ENCODE results near the gene PIK3C2G.

PIK3C2G gene

DNA sequence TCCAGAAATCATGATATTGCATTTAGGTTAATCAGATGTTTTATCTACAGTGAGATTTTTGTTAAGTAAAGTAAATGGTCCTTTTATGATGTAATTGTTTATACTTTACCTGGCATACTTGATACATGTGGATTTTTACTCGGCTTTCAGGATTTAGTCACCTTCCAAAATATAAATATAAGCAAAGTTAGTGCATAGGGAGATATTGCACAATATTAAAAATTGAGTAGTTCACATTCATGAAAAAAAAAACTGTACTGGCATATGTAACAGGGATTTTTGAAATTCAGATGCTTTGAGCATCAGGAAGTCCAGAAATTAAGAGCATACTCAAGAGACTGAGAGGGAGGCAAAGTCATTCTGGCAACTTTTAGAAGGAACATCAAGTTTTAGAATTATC lies 303.0 kb downstream of the PIK3C2G start:
- no peak for DNase-seq (ENCODE audit: low read depth)

DNA sequence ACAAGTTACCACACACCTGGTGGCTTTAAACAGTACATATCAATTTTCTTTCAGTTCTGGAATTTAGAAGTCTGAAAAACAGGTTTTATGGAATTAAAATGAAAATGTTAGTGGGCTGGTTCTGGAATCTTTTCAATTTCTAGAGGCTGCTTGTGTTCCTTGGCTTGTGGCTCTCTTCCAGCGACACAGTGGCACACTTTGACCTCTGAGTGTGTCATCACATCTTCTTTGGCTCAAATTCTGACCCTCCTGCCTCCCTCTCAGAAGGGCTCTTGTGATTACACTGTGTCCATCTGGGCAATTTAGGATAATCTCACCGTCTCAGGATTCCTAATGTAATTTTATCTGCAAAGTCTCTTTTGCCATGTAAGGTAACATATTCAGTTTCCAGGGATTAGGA lies 306.5 kb downstream of the PIK3C2G start:
- DNase-seq (ENCODE audit: low read depth), result no peak

DNA sequence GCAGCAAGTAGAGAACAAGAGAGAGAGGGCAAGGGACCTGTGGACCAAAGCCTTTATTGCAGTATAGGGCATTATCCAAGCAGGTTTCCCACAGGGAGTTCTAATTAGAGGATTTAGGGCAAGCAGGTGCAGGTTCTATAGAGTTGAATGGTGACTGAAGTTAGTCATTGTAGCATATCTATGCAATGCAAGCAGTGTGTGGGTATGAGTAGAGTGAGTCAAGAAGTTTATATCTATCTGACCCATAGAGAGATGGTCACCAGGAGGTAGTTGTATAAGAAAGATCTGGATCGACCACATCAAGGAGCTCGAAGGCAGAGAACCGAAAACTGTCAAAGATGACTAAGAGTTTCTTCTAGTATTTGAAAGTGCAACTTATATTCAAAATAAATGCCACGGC lies 309.2 kb downstream of the PIK3C2G start:
- no peak for DNase-seq (ENCODE audit: low read depth)

DNA sequence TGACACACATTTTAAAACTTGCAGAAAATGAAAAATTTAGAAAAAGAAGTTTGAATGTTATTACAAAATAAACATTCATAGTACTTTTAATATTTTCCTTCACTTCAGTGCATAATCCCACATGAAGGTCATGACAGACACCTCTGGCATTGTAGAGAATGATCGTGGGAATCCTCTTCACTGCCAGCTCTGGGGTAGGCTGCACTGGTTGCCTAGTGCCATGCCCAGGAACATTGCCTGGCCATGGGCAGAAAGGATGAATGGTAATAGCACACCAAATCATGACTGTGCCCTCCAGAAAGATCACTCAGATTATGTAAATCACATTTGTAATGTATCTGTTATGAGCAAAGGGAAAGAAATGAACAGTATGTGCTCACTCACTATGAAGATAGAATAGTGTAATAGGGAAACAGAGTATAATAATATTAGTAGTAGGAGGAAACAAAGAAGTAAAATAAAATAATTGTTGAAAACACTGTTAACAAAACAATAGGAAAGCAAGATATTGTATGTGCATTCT lies 314.8 kb downstream of the PIK3C2G start:
- DNase-seq (ENCODE audit: low read depth), result no peak

DNA sequence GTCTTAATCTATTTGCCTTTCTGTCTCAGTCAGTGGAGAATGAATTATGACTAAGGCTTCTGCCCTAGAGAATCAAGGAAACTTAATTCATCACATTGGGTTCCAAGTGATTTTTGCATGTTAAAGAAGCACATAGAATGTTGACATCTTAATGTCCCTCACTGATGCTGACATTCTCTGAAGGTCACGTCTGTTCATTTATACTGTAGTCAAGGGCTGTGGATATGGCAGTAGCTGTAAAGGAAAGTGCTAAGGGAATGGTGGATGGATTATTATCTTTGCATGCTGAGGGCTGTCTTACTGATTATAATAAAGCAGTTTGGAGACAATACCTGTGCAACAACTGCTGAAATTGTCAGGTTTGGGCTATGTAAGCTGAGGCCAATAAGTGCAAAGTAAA lies 315.3 kb downstream of the PIK3C2G start:
- no peak for DNase-seq (ENCODE audit: low read depth)

DNA sequence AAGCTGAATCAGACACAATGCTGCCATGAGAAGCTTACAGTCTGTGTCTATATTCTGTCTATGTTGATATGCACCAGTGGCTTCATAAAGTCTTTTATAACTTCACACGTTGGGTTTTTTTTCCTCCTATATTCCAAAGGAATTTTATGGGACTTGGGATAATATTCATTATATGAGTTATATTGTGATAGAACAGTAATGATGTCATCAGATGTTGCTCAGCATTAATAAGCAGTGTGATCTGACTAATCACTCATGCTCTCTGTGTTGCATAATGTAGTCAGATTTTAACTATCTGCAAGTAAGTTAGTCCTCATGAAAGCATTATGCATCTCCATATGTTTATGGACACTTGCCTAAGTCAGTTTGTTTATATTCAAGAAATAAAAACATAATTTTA lies 316.9 kb downstream of the PIK3C2G start:
- no peak for DNase-seq (ENCODE audit: low read depth)

DNA sequence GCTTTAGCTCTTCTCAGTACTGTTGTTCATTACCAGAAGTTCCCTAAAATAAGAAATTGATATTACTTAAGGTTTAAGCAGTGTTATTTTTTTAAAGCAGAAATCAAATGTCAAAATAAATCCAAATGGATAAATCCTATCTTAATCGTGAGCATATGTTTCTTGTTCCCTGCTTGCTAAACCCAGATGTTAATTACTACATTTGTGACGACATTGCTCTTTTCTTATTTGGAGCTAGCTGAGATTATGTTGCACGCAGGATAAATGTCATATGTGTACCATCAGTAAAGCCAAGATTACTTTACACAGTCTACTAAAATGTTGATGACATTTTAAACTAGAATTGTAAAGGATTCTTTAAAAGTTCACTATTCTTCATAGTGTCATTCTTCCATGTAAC lies 319.0 kb downstream of the PIK3C2G start:
- DNase-seq (ENCODE audit: low read depth), result no peak

DNA sequence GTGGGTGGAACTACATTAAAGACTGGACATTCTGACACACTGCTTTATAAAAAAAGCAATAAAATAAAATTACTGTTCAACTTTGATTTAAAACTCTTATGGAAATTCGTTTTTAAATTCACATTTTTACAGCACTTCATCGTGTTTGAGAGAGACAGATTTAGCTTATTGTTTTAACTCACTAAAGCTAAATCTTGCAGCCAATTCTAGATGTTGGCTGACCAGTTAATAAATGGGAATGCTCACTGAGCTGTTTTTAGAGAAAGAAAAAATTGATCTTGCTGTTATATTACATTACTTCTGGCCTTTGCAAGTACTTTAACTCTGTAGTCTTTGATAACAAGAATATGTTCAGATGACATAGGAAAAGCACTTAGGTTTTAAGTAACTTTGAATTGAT lies 319.4 kb downstream of the PIK3C2G start:
- no peak for DNase-seq (ENCODE audit: low read depth)

DNA sequence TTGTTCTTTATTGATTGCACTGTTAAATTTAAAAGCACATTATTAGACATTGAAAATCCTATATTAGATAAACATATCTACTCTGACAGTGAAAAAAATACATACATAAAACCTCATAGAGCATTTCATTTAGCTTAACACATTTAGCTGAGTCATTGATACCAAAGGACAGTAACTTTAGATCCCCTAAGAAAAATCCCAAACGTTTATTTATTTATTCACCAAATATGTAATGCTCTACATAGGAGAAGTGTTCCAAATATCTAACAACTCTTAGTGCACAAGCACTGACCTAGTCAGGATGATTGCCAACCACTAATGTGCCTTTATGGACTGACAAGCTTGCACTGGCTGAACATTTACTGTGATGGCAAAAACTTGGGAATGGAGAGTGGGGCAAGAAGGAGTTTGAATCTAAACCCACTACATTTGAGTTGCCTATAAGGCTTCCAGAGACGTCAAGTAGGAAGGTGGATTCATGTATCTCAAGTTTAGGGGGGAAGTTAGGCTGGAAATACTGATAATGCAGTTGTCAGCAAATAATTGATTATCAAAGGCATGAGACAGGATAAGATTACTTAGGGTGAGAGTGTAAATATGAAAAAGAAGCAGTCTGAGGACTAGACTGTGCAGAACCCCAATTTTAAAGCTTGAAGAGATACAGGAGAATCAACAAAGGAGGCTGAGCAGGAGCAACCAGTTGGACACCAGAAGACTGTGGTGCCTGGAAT lies 320.1 kb downstream of the PIK3C2G start:
- no peak for DNase-seq (ENCODE audit: low read depth)

DNA sequence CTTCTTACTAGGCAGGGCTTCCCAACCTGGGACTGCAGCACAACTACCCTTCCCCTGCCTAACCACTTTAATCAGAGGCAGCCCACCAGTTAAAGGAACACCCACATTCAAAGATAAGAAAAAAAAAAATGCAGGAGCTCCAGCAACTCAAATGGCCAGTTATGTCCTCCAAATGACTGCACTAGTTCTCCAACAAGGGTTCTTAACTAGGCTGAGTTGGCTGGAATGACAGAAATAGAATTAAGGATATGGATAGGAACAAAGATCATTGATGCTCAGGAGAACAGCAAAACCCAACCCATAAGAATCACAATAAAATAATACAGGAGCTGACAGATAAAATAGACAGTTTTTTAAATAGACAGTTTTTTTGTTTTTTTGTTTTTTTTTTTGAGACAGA lies 322.3 kb downstream of the PIK3C2G start:
- no peak for DNase-seq (ENCODE audit: low read depth)

DNA sequence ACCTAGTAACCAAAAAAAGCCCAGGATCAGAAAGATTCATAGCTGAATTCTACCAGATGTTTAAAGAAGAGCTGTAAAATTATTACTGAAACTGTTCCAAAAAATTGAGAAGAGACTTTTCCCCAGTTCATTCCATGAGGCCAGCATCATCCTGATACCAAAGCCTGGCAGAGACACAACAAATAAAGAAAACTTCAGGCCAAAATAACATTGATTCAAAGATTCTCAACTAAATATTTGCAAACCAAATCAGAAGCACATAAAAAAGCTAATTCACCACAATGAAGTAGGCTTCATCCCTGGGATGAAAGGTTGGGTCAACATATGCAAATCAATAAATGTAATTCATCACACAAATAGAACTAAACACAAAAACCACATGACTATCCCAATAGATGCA lies 325.3 kb downstream of the PIK3C2G start:
- no peak for DNase-seq (ENCODE audit: low read depth)

DNA sequence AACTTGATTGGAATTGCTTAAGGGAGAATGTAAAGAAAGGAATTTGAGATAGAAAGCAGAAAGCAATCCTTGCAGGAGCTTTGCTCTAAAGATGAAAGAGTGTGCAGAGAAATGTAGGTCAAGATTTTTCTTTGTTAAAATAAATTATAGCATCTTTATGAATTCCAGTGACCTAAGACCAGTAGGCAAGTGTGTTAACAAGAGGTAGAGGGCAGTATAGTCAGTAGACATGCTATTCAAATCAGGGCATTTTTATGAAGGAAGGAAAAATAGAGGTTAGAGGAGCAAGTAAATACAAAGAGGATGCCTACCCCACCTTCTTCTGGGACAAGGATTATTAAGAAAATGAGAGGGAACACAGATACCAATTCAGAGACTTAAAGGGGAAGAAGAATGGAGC lies 328.0 kb downstream of the PIK3C2G start:
- DNase-seq (ENCODE audit: low read depth), result no peak

DNA sequence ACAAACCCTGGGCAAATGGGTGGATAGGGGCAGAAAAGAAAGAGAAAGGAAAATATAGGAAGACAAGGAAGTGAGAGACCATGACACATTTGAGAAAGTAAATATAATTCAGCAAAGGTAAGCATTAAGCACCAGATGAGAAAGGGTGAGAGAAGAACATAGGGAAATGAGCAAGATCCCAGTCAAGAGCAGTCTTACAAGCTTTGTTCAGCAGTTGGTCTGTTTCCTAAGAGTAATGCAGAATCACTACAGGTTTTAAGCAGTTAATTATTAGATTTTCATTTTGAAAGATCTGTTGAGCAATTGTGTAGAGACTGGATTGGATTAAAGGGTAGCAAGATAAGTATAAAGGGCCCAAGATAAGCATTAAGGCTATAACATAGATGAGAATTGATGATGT lies 330.2 kb downstream of the PIK3C2G start:
- no peak for DNase-seq (ENCODE audit: low read depth)

DNA sequence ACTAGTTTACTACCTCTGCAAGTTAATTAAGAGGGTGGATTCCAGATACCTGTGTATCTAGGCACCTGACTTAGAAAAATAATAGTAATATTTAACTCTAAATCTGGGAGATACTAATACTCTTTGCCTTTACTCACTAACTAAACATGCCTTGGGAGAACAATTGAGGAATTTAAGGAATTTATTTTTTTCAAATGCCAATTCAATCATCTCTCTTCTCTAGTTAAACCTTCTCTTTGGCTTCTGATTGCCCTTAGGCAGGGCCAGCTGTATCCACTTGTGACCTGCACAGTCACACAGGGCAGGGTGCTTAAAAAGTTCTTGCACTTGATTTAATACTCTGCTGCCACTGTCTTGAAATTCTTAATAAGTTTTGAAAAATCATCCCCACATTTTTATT lies 334.1 kb downstream of the PIK3C2G start:
- no peak for DNase-seq (ENCODE audit: low read depth)

DNA sequence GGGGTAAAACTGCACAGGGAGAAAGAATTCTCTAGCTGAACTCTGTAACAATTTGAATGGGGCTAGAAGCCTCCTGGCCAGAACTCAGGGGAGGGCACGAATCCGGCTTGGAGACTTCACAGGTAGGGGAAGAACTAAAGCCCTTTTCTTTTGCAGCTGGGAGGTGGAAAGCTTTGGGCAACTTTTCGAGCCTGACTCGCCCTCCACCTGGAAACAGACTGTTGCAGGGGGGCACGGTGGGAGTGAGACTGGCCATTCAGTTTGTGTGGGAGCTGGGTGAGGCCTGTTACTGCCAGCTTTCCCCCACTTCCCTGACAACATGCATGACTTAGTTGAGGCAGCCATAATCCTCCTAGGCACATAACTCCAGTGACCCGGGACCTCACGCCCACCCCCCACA lies 340.6 kb downstream of the PIK3C2G start:
- DNase-seq (ENCODE audit: low read depth), result no peak

DNA sequence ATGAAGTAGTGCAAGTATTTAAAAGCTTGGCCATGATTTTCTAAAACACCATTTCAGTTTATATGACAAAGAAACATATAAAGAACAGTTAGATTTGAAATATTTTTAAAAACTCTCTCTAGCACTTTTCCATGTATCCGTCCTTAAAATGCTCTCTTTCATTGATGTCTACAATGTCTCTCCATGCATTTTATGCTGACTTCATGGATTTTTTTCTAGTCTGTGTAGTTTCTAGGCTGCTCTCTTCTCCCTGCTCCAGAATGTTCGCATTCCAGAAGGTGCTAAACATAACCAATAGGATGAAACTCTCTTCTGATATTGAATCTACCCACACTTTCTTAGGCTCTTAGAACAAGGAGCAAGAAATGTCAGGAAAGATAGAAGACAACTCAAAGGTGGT lies 351.7 kb downstream of the PIK3C2G start:
- DNase-seq (ENCODE audit: low read depth), result no peak

DNA sequence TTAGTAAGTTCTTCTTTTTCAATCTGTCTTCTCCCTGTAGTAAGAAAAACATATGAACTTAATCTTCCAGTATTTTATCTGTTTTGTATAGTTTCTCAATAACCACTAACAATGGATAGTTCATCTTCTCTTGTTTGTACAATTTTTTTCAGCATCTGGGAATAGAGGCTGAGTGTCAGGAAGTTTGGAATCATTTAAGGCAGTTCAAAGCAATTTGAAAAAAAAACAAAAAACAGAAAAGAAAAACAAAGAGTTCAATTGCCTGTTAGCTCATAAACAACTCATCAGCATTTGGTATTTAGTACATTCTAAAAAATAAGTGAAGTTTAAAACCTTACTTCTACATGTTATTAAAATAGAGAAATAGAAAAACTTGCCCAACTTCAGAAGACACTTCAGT lies 359.7 kb downstream of the PIK3C2G start:
- no peak for DNase-seq (ENCODE audit: low read depth)

DNA sequence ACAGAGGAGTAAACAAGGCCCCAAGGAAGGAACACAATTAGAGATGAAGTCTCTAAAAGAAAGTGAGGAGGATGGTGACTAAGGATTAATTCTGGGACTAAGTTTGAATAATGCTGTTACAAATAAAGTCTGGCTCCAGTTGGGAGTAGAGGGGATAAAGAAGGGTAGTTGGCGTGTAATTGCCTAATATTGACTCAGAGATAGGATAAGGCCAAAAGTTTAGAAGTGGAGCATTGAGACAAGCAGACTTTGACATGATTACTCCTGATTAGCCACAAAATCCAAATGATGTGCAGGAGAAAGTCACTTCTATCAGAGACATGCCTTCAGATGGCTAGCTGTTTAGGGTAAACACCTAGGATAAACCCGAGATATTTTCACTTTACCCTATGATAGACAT lies 368.1 kb downstream of the PIK3C2G start:
- no peak for DNase-seq (ENCODE audit: low read depth)

DNA sequence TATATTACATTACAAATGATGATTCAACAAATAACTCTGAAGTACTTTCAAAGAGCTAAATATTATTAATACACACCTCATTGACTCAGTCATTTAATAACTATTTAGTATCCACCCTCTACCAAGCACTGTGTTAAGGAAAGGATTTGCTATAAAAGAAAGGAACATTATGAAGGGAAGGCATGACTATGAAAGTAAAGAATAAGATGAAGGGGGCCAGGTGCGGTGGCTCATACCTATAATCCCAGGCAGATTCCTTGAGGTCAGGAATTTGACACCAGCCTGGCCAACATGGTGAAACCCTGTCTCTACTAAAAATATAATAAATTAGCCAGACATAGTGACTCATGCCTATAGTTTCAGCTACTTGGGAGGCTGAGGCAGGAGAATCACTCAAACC lies 368.6 kb downstream of the PIK3C2G start:
- DNase-seq (ENCODE audit: low read depth), result no peak

DNA sequence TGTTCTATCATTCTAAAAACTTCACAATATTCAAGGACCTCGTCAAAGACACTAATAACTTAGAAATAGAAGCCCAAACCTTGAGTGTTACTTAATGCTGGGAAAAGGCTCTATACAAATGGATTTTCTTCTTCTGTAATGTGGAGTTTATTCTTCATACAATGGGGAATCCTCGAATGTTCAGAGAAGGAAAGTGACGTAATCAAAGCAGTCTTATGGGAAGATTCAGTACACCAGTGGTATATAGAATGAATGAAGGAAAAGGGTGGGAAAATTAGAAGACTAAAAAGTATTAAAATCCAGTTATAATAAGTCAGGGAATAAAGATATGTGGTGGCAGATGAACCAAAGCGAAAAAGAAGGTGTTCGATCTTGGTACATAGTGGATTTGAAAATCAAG lies 370.0 kb downstream of the PIK3C2G start:
- DNase-seq (ENCODE audit: low read depth), result no peak

DNA sequence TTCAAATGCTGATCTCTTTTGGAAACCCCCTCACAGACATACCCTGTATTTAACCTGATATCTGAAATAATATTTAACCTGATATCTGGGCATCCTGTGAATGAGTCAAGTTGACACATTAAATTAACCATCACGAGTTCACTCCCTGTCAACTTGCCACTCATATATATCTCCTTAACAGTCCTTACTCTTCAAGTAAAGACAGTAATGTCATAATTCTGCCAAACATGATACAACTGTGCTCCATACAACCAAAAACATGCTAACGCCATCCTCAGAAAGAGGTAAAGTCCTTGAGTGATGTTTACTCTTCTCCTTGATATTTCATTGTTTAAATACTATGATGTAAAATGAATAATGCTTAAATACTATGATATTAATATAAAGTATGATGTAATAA lies 371.5 kb downstream of the PIK3C2G start:
- DNase-seq (ENCODE audit: low read depth), result no peak

DNA sequence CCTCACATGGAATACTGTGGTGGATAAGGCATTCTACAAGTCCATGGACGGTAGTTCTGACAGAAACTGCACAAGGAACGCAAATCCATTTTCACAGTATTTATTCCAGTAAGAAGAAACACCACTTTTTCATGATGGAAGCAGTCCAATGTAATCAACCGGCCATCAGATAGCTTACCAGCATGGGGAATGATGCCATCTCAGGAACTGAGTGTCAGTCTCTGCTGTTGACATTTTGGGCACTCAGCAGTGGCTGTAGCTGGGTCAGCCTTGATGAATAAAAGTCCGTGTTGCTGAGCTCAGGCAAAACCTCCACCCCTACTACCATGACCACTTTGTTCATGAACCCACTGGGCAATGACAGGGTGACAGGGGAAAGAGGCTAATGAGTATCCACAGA lies 373.1 kb downstream of the PIK3C2G start:
- DNase-seq (ENCODE audit: low read depth), result no peak

DNA sequence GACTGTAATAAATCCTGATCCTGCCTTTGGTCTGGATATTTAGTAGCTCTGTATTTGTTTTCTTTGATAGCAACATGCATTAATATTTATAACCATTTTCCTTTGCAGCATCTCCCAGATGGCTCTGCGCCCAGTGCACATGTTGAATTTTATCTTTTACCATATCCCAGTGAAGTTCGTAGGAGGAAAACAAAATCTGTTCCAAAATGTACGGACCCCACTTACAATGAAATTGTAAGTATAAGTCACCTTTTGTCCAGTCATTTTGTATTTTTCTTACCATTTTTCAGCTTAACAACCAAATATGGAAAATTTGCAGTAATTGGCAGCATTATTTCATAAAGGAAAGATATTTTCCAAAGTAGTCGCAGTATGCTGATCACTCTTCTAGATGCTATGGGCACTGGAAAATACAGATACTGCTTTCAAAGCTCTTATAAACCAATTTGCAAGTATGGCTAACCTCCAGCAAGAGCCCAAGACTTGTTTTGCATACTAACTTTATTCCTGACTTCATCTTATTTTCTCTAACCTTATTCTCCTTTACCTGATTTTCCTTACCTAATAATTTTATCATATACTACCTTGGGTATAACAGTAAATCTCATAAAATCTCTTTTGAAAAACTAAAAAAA lies 379.1 kb downstream of the PIK3C2G start:
- no peak for DNase-seq (ENCODE audit: low read depth)

DNA sequence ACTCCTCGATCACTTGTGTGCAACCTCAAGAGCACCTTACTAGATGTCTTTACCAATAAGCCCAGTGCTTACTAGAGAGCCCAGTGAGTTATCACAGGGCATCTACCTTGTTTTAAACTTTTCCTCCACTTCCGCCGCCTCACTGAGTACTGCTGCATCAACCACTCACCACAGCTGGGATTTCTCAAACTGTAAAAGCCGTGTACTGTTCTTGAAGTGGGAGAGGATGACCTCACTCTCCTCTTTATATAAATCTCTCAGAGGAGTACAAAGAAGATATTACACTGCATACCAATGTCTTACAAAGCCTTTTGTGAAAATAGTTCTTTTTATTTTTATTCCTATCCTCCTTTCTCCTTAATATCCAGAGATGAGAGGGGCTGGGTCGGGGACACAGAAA lies 382.4 kb downstream of the PIK3C2G start:
- DNase-seq (ENCODE audit: low read depth), result no peak
